Prostate gland (tissue), 2 donors: ENCODE results near the gene PDE4D. TPM values are rescaled to one million over a fixed set of nuclear protein-coding genes. Genes with fewer than 3 reads are reported as not detected.

Experiments used
- DNase-seq: peaks from one replicate; pipeline ENCODE4 v3.0.0-alpha.2; 2019; ENCODE audit warnings: low spot score
- H3K27ac ChIP-seq, 2 donors: fragments of 200-600 bp; sonication (generic); 2 replicates each; pipeline ENCODE4 v1.5.1; 2017 to 2019
- H3K27me3 ChIP-seq: fragments of 200-600 bp; sonication (generic); replicated peaks from 2 replicates; pipeline ENCODE4 v1.5.1; 2019; ENCODE audit not compliant: insufficient read depth
- H3K36me3 ChIP-seq, 2 donors: fragments of 200-600 bp; sonication (generic); 1 replicate in 1 of 2; 2 replicates in 1 of 2; pipeline versions ENCODE4 v1.5.1 to v1.8.1; 2017 to 2019
- H3K4me1 ChIP-seq: fragments of 200-600 bp; sonication (generic); replicated peaks from 2 replicates; pipeline ENCODE4 v1.5.1; 2019
- H3K4me3 ChIP-seq, 2 donors: fragments of 200-600 bp; sonication (generic); 2 replicates each; pipeline ENCODE4 v1.5.1; 2017 to 2019
- H3K9me3 ChIP-seq: fragments of 200-600 bp; sonication (generic); 2 replicates; pipeline ENCODE4 v1.5.1; 2017
- CTCF ChIP-seq, 4 experiments: fragments of 200-600 bp in 2 of 4; fragments of 450-650 bp in 2 of 4; sonication (generic) in 2 of 4; IDR thresholded peaks; 1 replicate in 3 of 4; 2 replicates in 1 of 4; pipeline ENCODE4 v1.5.1; 2016 to 2019; ENCODE audit warnings: antibody characterized with exemption in 4 of 4, mild to moderate bottlenecking in 2 of 4, moderate library complexity in 2 of 4
- POLR2A ChIP-seq: fragments of 450-650 bp; IDR thresholded peaks from one replicate; pipeline ENCODE4 v1.6.1; 2016; ENCODE audit warnings: antibody characterized with exemption, mild to moderate bottlenecking
- POLR2AphosphoS5 ChIP-seq: sonication (generic); formaldehyde crosslinking; IDR thresholded peaks from one replicate; pipeline ENCODE4 v1.6.1; 2017; ENCODE audit warnings: antibody characterized with exemption
- WGBS: methylation state at CpG from one replicate; pipeline ENCODE4 v1.1.5; 2018; 5-methylcytosine and 5-hydroxymethylcytosine counted together
- intact Hi-C: fragments of 100-400 bp; cut with DNase I; formaldehyde crosslinking; loops from one replicate; pipeline ENCODE4 v1.14.2; 2022
- total RNA-seq, 2 donors: library from RNA; depleted of rRNA; stranded (reverse); fragments of >200 nt; gene quantifications; one replicate each; pipeline ENCODE4 v1.1.0, GENCODE V29; 2016

The PDE4D gene
- total RNA-seq, 2 donors from 2014 or later: 64.2 to 75.6 TPM

GRCh38 chr5:59622848-59623247 is 270.7 kb downstream of the PDE4D start:
- Histone ChIP-seq H3K4me1 (no peaks in the 10 kb centered on the region), H3K27me3 (no peaks in the 10 kb centered on the region), H3K36me3 (no peaks in the 10 kb centered on the region), H3K9me3 (no peaks in the 10 kb centered on the region), H3K27ac (no peak overlapping the region), H3K4me3 (no peak overlapping the region)
- no peak for DNase-seq
- 60% methylated on average over 2 of the region's 2 CpGs for WGBS
- intact Hi-C loops: no loop called here
- no peak for TF ChIP-seq POLR2AphosphoS5
- TF ChIP-seq POLR2A: no peak
- no peak for TF ChIP-seq CTCF (IDR thresholded peaks at IDR 0.05)

DNA sequence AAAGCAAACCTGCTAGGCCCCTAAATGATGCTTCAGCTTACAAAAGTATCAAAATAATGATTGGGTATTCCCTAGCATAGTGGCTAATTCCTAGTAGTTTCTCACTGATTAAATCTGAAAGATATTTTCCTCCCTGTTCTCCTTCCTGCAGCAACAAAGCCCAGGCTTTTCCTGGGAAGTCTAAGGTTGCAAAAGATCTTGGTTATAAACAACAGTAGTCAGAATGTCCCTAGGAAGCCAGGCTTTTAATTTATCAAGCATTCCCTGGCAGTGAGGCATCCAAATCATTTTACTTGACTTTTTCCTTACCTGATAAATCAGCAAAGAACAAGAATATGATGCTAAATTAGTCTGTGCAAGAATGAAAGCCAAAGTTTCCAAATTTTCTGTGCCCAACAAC is 272.0 kb downstream of the PDE4D start:
- DNase-seq: no peak

GRCh38 chr5:59620535-59621212 is 272.9 kb downstream of the PDE4D start:
- H3K27me3 ChIP-seq: no peaks in the 10 kb centered on the region
- TF ChIP-seq CTCF (IDR thresholded peaks at IDR 0.05) (no peak), POLR2AphosphoS5 (no peak), POLR2A (no peak)
- DNase-seq: no peak
- H3K36me3 ChIP-seq: no peaks in the 10 kb centered on the region
- intact Hi-C loops: no loop called here
- H3K4me3 ChIP-seq: no peak overlapping the region
- H3K4me1 ChIP-seq: no peaks in the 10 kb centered on the region
- H3K27ac ChIP-seq: no peak overlapping the region
- H3K9me3 ChIP-seq: no peaks in the 10 kb centered on the region

More for the DNA sequence above, 272.0 kb downstream of the PDE4D start:
- Histone ChIP-seq H3K4me3 (no peak overlapping the region), H3K27me3 (no peaks in the 10 kb centered on the region), H3K27ac (no peak overlapping the region), H3K36me3 (no peaks in the 10 kb centered on the region), H3K4me1 (no peaks in the 10 kb centered on the region), H3K9me3 (no peaks in the 10 kb centered on the region)
- TF ChIP-seq POLR2A (no peak), CTCF (IDR thresholded peaks at IDR 0.05) (no peak), POLR2AphosphoS5 (no peak)
- intact Hi-C loops: no loop called here

DNA sequence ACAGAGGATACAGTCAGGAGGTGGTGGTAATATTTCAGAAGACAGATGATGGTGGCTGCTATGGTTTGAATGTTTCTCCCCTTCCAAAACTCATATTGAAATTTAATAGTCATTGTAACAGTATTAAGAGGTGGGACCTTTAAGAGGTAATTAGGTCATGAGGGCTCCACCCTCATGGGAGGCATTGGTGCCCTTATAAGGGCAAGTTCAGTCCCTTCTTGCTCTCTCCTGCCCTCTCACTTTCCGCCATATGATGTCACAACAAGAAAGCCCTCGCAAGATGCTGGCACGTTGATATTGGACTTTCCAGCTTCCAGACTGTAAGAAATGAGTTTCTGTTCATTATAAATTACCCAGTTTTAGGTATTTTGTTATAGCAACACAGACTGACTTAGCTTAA is 274.9 kb downstream of the PDE4D start:
- H3K9me3 ChIP-seq: no peaks in the 10 kb centered on the region
- no peak overlapping the region for H3K27ac ChIP-seq
- H3K27me3 ChIP-seq: no peaks in the 10 kb centered on the region
- TF ChIP-seq CTCF (IDR thresholded peaks at IDR 0.05) (no peak), POLR2A (no peak), POLR2AphosphoS5 (no peak)
- 93% methylated on average over 3 of the region's 3 CpGs for WGBS
- no peak for DNase-seq
- H3K4me3 ChIP-seq: no peak overlapping the region
- H3K4me1 ChIP-seq: no peaks in the 10 kb centered on the region
- H3K36me3 ChIP-seq: no peaks in the 10 kb centered on the region
- intact Hi-C loops: no loop called here

- Histone ChIP-seq H3K9me3 (no peaks in the 10 kb centered on the region), H3K36me3 (no peaks in the 10 kb centered on the region), H3K27me3 (no peaks in the 10 kb centered on the region), H3K4me1 (no peaks in the 10 kb centered on the region), H3K4me3 (no peak overlapping the region), H3K27ac (no peak overlapping the region)
- TF ChIP-seq POLR2A (no peak), CTCF (IDR thresholded peaks at IDR 0.05) (no peak), POLR2AphosphoS5 (peak; percentile 46)
- no peak for DNase-seq
- WGBS: 80% methylated on average over 9 of the region's 9 CpGs
- intact Hi-C loops: no loop called here
Observed at GRCh38 chr5:59617186-59617771, 276.2 kb downstream of the PDE4D start.
